ENCODE results near the gene ALOX5AP. TPM values are rescaled to one million over a fixed set of nuclear protein-coding genes. Genes with fewer than 3 reads are reported as not detected.

The ALOX5AP gene
- total and polyA plus RNA-seq, 9 of the 15 experiments (the other 6 are each of a cell fraction or from before 2014, with no cell fraction given), result 0.31 TPM; not detected in 8

GRCh38 chr13:30689752-30690151 is 45.6 kb upstream of the ALOX5AP start:
- DNase-seq (ENCODE audit: extremely low read depth in 1 of 4, low spot score in 3 of 4) (no peak), FAIRE-seq (no peak), ATAC-seq (peak; percentile 50)
- in situ Hi-C loops (cut with MboI), result no loop called here
- Histone ChIP-seq H3K9ac (ENCODE audit: insufficient read depth in 1 of 2, low read depth in 2 of 2, low read length in 2 of 2) (no peak overlapping the region), H3K4me1 (replicated peaks in 1 of 2; ENCODE audit: control insufficient read depth in 2 of 2, insufficient read depth in 2 of 2, low read length in 2 of 2) (peaks cover 0 to 4% of the 10 kb centered on the region in 2 experiments; a peak in 3 of 5 replicates), H3K36me3 (ENCODE audit: control insufficient read depth, insufficient read depth, low read length) (no peaks in the 10 kb centered on the region), H3K4me2 (ENCODE audit: insufficient read depth, low read length) (no peak overlapping the region; the same call in 1 of the 2 replicates), H3K4me3 (no peak overlapping the region), H3K27ac (ENCODE audit: extremely low read depth, low read depth, low read length) (no peak overlapping the region), H3K79me2 (ENCODE audit: control insufficient read depth, insufficient read depth, low read length) (no peaks in the 10 kb centered on the region), H2AFZ (ENCODE audit: low read depth, low read length) (peak overlapping the region; percentile 93; the same call in 1 of the 2 replicates), H4K20me1 (replicated peaks; ENCODE audit: control insufficient read depth, insufficient read depth, low read length) (no peaks in the 10 kb centered on the region), H3K9me3 (replicated peaks; ENCODE audit: control insufficient read depth, insufficient read depth, low read depth, low read length) (no peaks in the 10 kb centered on the region), H3K27me3 (ENCODE audit: control insufficient read depth in 2 of 2, insufficient read depth in 2 of 2, low read length in 2 of 2) (peaks cover 0 to 11% of the 10 kb centered on the region in 2 experiments; a peak in 2 of 5 replicates), H3K9me1 (ENCODE audit: control insufficient read depth, insufficient read depth, low read length) (no peaks in the 10 kb centered on the region)
- BruUV-seq (replicated peaks), result no TSS peak
- intact Hi-C loops (cut with micrococcal nuclease), result no loop called here
- ChIA-PET POLR2A (no interaction called here), CTCF (ENCODE audit: low intra/inter-chr PET ratio) (no interaction called here)
- 27% methylated on average over 14 of the region's 14 CpGs for WGBS (ENCODE audit: insufficient coverage, low coverage, missing lambda C conversion rate)
- peak; percentile 19; the same call in 1 of the 2 replicates for TF ChIP-seq ZBTB5 (IDR thresholded peaks at IDR 0.05)
- TF ChIP-seq, protein P1, sequence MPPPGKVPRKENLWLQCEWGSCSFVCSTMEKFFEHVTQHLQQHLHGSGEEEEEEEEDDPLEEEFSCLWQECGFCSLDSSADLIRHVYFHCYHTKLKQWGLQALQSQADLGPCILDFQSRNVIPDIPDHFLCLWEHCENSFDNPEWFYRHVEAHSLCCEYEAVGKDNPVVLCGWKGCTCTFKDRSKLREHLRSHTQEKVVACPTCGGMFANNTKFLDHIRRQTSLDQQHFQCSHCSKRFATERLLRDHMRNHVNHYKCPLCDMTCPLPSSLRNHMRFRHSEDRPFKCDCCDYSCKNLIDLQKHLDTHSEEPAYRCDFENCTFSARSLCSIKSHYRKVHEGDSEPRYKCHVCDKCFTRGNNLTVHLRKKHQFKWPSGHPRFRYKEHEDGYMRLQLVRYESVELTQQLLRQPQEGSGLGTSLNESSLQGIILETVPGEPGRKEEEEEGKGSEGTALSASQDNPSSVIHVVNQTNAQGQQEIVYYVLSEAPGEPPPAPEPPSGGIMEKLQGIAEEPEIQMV (tag; conservative IDR thresholded peaks at IDR 0.05; ENCODE audit: low read depth), result peak; percentile 57; the same call in 1 of the 2 replicates
- TF ChIP-seq, protein P2, sequence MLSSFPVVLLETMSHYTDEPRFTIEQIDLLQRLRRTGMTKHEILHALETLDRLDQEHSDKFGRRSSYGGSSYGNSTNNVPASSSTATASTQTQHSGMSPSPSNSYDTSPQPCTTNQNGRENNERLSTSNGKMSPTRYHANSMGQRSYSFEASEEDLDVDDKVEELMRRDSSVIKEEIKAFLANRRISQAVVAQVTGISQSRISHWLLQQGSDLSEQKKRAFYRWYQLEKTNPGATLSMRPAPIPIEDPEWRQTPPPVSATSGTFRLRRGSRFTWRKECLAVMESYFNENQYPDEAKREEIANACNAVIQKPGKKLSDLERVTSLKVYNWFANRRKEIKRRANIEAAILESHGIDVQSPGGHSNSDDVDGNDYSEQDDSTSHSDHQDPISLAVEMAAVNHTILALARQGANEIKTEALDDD (IDR thresholded peaks at IDR 0.05), result no peak

All from K562 (cell line).